Bladder microvascular endothelial cell (primary cell): ENCODE data around the gene OARD1. TPM values are rescaled to one million over a fixed set of nuclear protein-coding genes. Genes with fewer than 3 reads are reported as not detected.

ENCODE experiments used
- total RNA-seq: library from RNA; depleted of rRNA; stranded (reverse); fragments of >200 nt; gene quantifications from 2 replicates; pipeline ENCODE4 v1.2.3, GENCODE V29; 2014

Gene OARD1, protein sequence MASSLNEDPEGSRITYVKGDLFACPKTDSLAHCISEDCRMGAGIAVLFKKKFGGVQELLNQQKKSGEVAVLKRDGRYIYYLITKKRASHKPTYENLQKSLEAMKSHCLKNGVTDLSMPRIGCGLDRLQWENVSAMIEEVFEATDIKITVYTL
- 7.0 and 12.4 TPM in 2 replicates for total RNA-seq

GRCh38 chr6:41071923-41072835, at the start of gene OARD1:
Gene OARD1 (minus strand): TSS chr6:41072356. CDS start chr6:41071634, 722 bp downstream.

DNA sequence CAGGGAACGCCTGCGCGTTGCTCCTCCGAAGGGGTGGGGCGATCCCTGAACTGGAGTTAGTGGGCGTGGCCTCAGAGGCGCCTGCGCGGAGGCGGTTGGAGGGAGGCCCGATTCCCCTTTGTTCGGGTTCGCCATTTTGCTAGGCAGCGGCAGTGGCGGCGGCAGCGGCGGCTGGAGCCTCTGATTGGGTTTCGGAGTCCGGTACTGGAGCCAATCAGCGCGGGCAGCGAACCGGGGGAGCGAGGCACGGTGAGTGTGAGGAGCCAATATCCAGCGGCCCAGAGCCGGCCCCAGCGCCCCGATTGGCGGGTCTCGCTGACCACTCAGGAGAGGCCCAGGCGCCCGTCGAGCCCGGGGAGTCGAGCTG, 663 bp upstream of the OARD1 start, which contains the start of gene NFYA:
Gene NFYA (plus strand): TSS at position 139 of the 367 bp plus-strand sequence. CDS start 6,116 bp downstream, outside the sequence.

GRCh38 chr6:41053041-41053440, 19.1 kb downstream of the OARD1 start, which contains the start of gene APOBEC2:
Gene APOBEC2 (plus strand): TSS chr6:41053202. CDS start chr6:41053348, 146 bp downstream.

GRCh38 chr6:41042226-41043055, 29.7 kb downstream of the OARD1 start, which contains the start of gene TSPO2:
Gene TSPO2 (plus strand): TSS chr6:41042467. CDS start chr6:41042986, 519 bp downstream.

GRCh38 chr6:41039060-41039998, 32.8 kb downstream of the OARD1 start, which contains the start of gene UNC5CL:
Gene UNC5CL (minus strand): TSS chr6:41039221. CDS start chr6:41035074, 4,147 bp downstream.

Other genes with a start within 250 kb of the OARD1 start
- under 0.01 and 0.06 TPM in 2 replicates for gene UNC5CL, start 33.1 kb downstream of the OARD1 start, total RNA-seq
- gene TSPO2, start 29.9 kb downstream of the OARD1 start, total RNA-seq: not detected in 2 replicates
- not detected in 2 replicates for gene APOBEC2, start 19.2 kb downstream of the OARD1 start, total RNA-seq
- gene NFYA, start 618 bp upstream of the OARD1 start, total RNA-seq: 9.6 and 29.5 TPM in 2 replicates
- gene TREML1, start 82.0 kb upstream of the OARD1 start, total RNA-seq: not detected in 2 replicates
- not detected in 2 replicates for gene TREM2, start 90.8 kb upstream of the OARD1 start, total RNA-seq
- gene TREML2, start 128.8 kb upstream of the OARD1 start, total RNA-seq: not detected in 2 replicates
- gene TREML4, start 156.0 kb upstream of the OARD1 start, total RNA-seq: not detected in 2 replicates
- not detected in 2 replicates for gene TREM1, start 214.3 kb upstream of the OARD1 start, total RNA-seq